K562 (cell line): ENCODE measurements around the gene NR2E1. TPM values are rescaled to one million over a fixed set of nuclear protein-coding genes. Genes with fewer than 3 reads are reported as not detected.

Experiments
- ATAC-seq: fragments of 200-7000 bp; cut with Tn5 transposase; 3 replicates; pipeline ENCODE4 v1.9.1; 2020; ENCODE audit warnings: moderate library complexity
- BruUV-seq: library from RNA; stranded (reverse); fragments of 400-500 nt; replicated peaks from 2 replicates; lab custom pipeline; 2021; lab: Mats Ljungman, UMichigan
- CTCF ChIA-PET: fragments of 300-600 bp; formaldehyde crosslinking; extraction: SDS; loops from one replicate; lab custom pipeline; 2021; ENCODE audit warnings: low intra/inter-chr PET ratio; lab: Yijun Ruan, JAX
- POLR2A ChIA-PET: fragments of 300-600, 350-650 bp; sonication (Branson Sonifier 250); formaldehyde crosslinking; extraction: SDS; loops from one replicate; lab custom pipeline; 2021; ENCODE audit warnings: antibody characterized with exemption, inconsistent platforms; lab: Yijun Ruan, JAX
- DNase-seq, 4 experiments: peaks; one replicate each; pipeline versions ENCODE4 v3.0.0 to v3.0.0-alpha.2; 2011 to 2018; ENCODE audit warnings: low spot score in 3 of 4, mixed read lengths in 3 of 4; ENCODE audit errors: extremely low read depth in 1 of 4
- FAIRE-seq: peaks from 2 replicates; lab custom pipeline; 2011; peaks lifted over from hg19 to GRCh38; lab: Jason Lieb, UNC
- H2AFZ ChIP-seq: 2 replicates; pipeline ENCODE4 v1.6.0; 2011; ENCODE audit warnings: low read depth, low read length, control low read depth, inconsistent platforms
- H3K27ac ChIP-seq: fragments of 200-600 bp; 3 replicates; pipeline ENCODE4 v1.8.0; 2011; ENCODE audit warnings: low read depth, mild to moderate bottlenecking, control low read depth, inconsistent platforms, low read length, moderate library complexity, mixed read lengths; ENCODE audit errors: extremely low read depth
- H3K27me3 ChIP-seq, 2 experiments: fragments of 300-600 bp in 1 of 2; 2 replicates in 1 of 2; 3 replicates in 1 of 2; pipeline versions ENCODE4 v1.6.0 to v1.8.0; 2011; ENCODE audit warnings: inconsistent platforms in 2 of 2, low read length in 2 of 2, mild to moderate bottlenecking in 1 of 2, mixed read lengths in 1 of 2, moderate library complexity in 1 of 2; ENCODE audit not compliant: control insufficient read depth in 2 of 2, insufficient read depth in 2 of 2
- H3K36me3 ChIP-seq: fragments of 300-600 bp; 3 replicates; pipeline ENCODE4 v1.8.0; 2011; ENCODE audit warnings: mild to moderate bottlenecking, low read length, inconsistent platforms; ENCODE audit not compliant: control insufficient read depth, insufficient read depth
- H3K4me1 ChIP-seq, 2 experiments: fragments of 200-600 bp in 1 of 2; replicated peaks in 1 of 2; 2 replicates in 1 of 2; 3 replicates in 1 of 2; pipeline versions ENCODE4 v1.5.1 to v1.8.0; 2011; ENCODE audit warnings: inconsistent platforms in 2 of 2, low read length in 2 of 2, mild to moderate bottlenecking in 1 of 2, mixed read lengths in 1 of 2, moderate library complexity in 1 of 2; ENCODE audit not compliant: control insufficient read depth in 2 of 2, insufficient read depth in 2 of 2
- H3K4me2 ChIP-seq: 2 replicates; pipeline ENCODE4 v1.6.1; 2011; ENCODE audit warnings: low read length, control low read depth, inconsistent platforms, mixed read lengths; ENCODE audit not compliant: insufficient read depth
- H3K4me3 ChIP-seq: fragments of 200-600 bp; sonication (generic), shearing (Covaris generic); 2 replicates; pipeline ENCODE4 v1.5.1; 2016; ENCODE audit warnings: control low read depth, inconsistent platforms
- H3K79me2 ChIP-seq: fragments of 200-600 bp; 3 replicates; pipeline ENCODE4 v1.8.0; 2011; ENCODE audit warnings: low read length, inconsistent platforms; ENCODE audit not compliant: control insufficient read depth, insufficient read depth
- H3K9ac ChIP-seq, 2 experiments: 2 replicates each; pipeline versions ENCODE4 v1.6.0 to v1.6.1; 2011; ENCODE audit warnings: low read depth in 2 of 2, low read length in 2 of 2, control low read depth in 1 of 2, inconsistent platforms in 1 of 2, mild to moderate bottlenecking in 1 of 2, mixed read lengths in 1 of 2; ENCODE audit not compliant: insufficient read depth in 1 of 2
- H3K9me1 ChIP-seq: one replicate; pipeline ENCODE4 v1.6.0; 2011; ENCODE audit warnings: inconsistent platforms, mild to moderate bottlenecking, low read length, moderate library complexity; ENCODE audit not compliant: control insufficient read depth, insufficient read depth
- H3K9me3 ChIP-seq: replicated peaks from 2 replicates; pipeline ENCODE4 v1.5.1; 2011; ENCODE audit warnings: low read depth, low read length, inconsistent platforms; ENCODE audit not compliant: control insufficient read depth, insufficient read depth
- H4K20me1 ChIP-seq: replicated peaks from 2 replicates; pipeline ENCODE4 v1.6.1; 2011; ENCODE audit warnings: low read length, inconsistent platforms, mixed read lengths; ENCODE audit not compliant: control insufficient read depth, insufficient read depth
- WGBS: fragments of 100-300 bp; shearing (Covaris generic); methylation state at CpG from one replicate; pipeline ENCODE4 v1.1.6; 2016; ENCODE audit warnings: low coverage, mixed read lengths; ENCODE audit not compliant: insufficient coverage; ENCODE audit errors: missing lambda C conversion rate; 5-methylcytosine and 5-hydroxymethylcytosine counted together
- in situ Hi-C: fragments of 300-500 bp; cut with MboI; formaldehyde crosslinking; loops from 4 replicates; pipeline ENCODE4 v1.15.0; 2018; ENCODE audit warnings: inconsistent platforms, mixed read lengths
- intact Hi-C: fragments of 100-400 bp; cut with micrococcal nuclease; formaldehyde crosslinking; loops from 2 replicates; pipeline ENCODE4 v1.14.2; 2022
- polyA plus RNA-seq, 8 experiments: library from polyadenylated mRNA; depleted of rRNA in 4 of 8; stranded (reverse) in 5 of 8; unstranded in 3 of 8; fragments of >200 nt; fragmentation: Nextera tagmentation in 2 of 8; fragmentation: Illumina TruSeq in 1 of 8; extraction: Ambion mirVana in 2 of 8; extraction: Trizol in 1 of 8; gene quantifications; 2 replicates each; pipeline versions ENCODE4 v1.2.1 to v1.2.3, GENCODE V29; 2011 to 2014; ENCODE audit warnings: inconsistent platforms in 1 of 8, missing spikeins in 1 of 8
- total RNA-seq, 7 experiments: library from RNA; depleted of rRNA in 6 of 7; stranded (reverse); fragments of >200 nt in 6 of 7; fragmentation: Illumina TruSeq in 2 of 7; extraction: Trizol in 2 of 7; gene quantifications; 2 replicates each; pipeline versions ENCODE4 v1.2.1 to v1.2.3, GENCODE V29; 2011 to 2021; ENCODE audit warnings: low replicate concordance in 1 of 7
- TF ChIP-seq, protein P1 (sequence below): sonication (generic); formaldehyde crosslinking; IDR thresholded peaks from 2 replicates; pipeline ENCODE4 v1.8.1; 2023; ENCODE audit warnings: mild to moderate bottlenecking, missing genetic modification reagents
- TF ChIP-seq, protein P2 (sequence below): sonication (generic); formaldehyde crosslinking; IDR thresholded peaks from 2 replicates; pipeline ENCODE4 v1.8.1; 2023; ENCODE audit warnings: mild to moderate bottlenecking, missing genetic modification reagents
- TF ChIP-seq, protein P3 (sequence below), 3 experiments: fragments of 200-800 bp in 1 of 3; fragments of 250-450 bp in 1 of 3; fragments of 450-650 bp in 1 of 3; sonication (Bioruptor Pico) in 1 of 3; sonication (Bioruptor generic) in 1 of 3; formaldehyde crosslinking in 1 of 3; IDR thresholded peaks; 2 replicates each; pipeline versions ENCODE4 v1.6.1 to v1.8.0; 2016 to 2022; ENCODE audit warnings: mild to moderate bottlenecking in 2 of 3, missing genetic modification characterization in 2 of 3, missing compliant biosample characterization in 1 of 3, moderate library complexity in 1 of 3

Gene NR2E1
- total and polyA plus RNA-seq, 9 of the 15 experiments (the other 6 are each of a cell fraction or from before 2014, with no cell fraction given): not detected

DNA sequence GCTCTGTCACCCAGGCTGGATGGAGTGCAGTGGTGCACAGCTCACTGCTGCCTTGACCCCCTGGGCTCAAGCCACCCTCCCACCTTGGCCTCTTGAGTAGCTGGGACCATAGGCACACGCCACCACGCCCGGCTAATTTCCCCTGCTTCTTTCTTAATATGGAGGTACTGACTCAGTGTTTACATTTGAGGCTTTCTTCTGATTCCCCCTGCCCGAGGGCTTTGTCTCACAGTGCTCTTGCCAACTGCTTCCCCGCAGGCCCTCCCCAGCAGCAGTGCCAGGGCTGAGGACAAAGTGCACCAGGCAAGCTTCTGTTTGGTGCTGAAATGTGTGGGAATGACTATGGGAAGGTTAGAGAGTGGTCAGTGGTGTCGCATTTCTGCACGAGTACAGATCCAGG, 34.8 kb downstream of the NR2E1 start:
- no peak overlapping the region for H3K4me2 ChIP-seq
- FAIRE-seq (no peak), ATAC-seq (no peak), DNase-seq (no peak)
- TF ChIP-seq, protein P1, sequence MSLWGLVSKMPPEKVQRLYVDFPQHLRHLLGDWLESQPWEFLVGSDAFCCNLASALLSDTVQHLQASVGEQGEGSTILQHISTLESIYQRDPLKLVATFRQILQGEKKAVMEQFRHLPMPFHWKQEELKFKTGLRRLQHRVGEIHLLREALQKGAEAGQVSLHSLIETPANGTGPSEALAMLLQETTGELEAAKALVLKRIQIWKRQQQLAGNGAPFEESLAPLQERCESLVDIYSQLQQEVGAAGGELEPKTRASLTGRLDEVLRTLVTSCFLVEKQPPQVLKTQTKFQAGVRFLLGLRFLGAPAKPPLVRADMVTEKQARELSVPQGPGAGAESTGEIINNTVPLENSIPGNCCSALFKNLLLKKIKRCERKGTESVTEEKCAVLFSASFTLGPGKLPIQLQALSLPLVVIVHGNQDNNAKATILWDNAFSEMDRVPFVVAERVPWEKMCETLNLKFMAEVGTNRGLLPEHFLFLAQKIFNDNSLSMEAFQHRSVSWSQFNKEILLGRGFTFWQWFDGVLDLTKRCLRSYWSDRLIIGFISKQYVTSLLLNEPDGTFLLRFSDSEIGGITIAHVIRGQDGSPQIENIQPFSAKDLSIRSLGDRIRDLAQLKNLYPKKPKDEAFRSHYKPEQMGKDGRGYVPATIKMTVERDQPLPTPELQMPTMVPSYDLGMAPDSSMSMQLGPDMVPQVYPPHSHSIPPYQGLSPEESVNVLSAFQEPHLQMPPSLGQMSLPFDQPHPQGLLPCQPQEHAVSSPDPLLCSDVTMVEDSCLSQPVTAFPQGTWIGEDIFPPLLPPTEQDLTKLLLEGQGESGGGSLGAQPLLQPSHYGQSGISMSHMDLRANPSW (CRISPR knock-in tag): no peak
- TF ChIP-seq, protein P2, sequence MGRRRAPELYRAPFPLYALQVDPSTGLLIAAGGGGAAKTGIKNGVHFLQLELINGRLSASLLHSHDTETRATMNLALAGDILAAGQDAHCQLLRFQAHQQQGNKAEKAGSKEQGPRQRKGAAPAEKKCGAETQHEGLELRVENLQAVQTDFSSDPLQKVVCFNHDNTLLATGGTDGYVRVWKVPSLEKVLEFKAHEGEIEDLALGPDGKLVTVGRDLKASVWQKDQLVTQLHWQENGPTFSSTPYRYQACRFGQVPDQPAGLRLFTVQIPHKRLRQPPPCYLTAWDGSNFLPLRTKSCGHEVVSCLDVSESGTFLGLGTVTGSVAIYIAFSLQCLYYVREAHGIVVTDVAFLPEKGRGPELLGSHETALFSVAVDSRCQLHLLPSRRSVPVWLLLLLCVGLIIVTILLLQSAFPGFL: no peak
- TF ChIP-seq, protein P3, sequence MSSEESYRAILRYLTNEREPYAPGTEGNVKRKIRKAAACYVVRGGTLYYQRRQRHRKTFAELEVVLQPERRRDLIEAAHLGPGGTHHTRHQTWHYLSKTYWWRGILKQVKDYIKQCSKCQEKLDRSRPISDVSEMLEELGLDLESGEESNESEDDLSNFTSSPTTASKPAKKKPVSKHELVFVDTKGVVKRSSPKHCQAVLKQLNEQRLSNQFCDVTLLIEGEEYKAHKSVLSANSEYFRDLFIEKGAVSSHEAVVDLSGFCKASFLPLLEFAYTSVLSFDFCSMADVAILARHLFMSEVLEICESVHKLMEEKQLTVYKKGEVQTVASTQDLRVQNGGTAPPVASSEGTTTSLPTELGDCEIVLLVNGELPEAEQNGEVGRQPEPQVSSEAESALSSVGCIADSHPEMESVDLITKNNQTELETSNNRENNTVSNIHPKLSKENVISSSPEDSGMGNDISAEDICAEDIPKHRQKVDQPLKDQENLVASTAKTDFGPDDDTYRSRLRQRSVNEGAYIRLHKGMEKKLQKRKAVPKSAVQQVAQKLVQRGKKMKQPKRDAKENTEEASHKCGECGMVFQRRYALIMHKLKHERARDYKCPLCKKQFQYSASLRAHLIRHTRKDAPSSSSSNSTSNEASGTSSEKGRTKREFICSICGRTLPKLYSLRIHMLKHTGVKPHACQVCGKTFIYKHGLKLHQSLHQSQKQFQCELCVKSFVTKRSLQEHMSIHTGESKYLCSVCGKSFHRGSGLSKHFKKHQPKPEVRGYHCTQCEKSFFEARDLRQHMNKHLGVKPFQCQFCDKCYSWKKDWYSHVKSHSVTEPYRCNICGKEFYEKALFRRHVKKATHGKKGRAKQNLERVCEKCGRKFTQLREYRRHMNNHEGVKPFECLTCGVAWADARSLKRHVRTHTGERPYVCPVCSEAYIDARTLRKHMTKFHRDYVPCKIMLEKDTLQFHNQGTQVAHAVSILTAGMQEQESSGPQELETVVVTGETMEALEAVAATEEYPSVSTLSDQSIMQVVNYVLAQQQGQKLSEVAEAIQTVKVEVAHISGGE (CRISPR knock-in tag; IDR thresholded peaks at IDR 0.05): peak in 1 of 3 experiments; percentile 53; a peak in 1 of 6 replicates
- H3K4me1 ChIP-seq: peaks cover 0 to 9% of the 10 kb centered on the region in 2 experiments; a peak in 2 of 5 replicates
- 54% methylated on average over 7 of the region's 7 CpGs for WGBS
- CTCF ChIA-PET: no interaction called here
- no peak overlapping the region for H2AFZ ChIP-seq
- POLR2A ChIA-PET: interaction anchor here (0.6 to 2.4 kb wide), 2 partner anchors 10 to 225 kb away, joined by 3 to 7 read pairs; no protein-coding TSS in a partner anchor
- H3K79me2 ChIP-seq: no peaks in the 10 kb centered on the region
- intact Hi-C loops: no loop called here
- no peaks in the 10 kb centered on the region for H4K20me1 ChIP-seq
- H3K36me3 ChIP-seq: no peaks in the 10 kb centered on the region
- no peak overlapping the region for H3K4me3 ChIP-seq
- H3K9me1 ChIP-seq: no peaks in the 10 kb centered on the region
- H3K9ac ChIP-seq: peak overlapping the region in 1 of 2 experiments; percentile 55; a peak in 1 of 4 replicates
- no peaks in the 10 kb centered on the region for H3K9me3 ChIP-seq
- no peak overlapping the region for H3K27ac ChIP-seq
- in situ Hi-C loops: no loop called here
- no TSS peak for BruUV-seq
- no peaks in the 10 kb centered on the region for H3K27me3 ChIP-seq
